H1 (cell line): ENCODE measurements around the gene PDF. TPM values are rescaled to one million over a fixed set of nuclear protein-coding genes. Genes with fewer than 3 reads are reported as not detected.

Experiments
- CHD1 ChIP-seq: IDR thresholded peaks from 2 replicates; pipeline ENCODE4 v1.6.1; 2012; ENCODE audit warnings: low read depth, low read length, improper control_type of control experiment
- GTF2F1 ChIP-seq: IDR thresholded peaks from 2 replicates; pipeline ENCODE4 v1.6.1; 2012; ENCODE audit warnings: low read depth, low read length, improper control_type of control experiment, borderline replicate concordance
- POLR2AphosphoS5 ChIP-seq: IDR thresholded peaks from 2 replicates; pipeline ENCODE4 v1.6.1; 2011; ENCODE audit warnings: low read depth, low read length
- RNF2 ChIP-seq: fragments of 200-900, 300-1000 bp; sonication (generic); IDR thresholded peaks from 2 replicates; pipeline ENCODE4 v1.7.1; 2016; ENCODE audit warnings: borderline replicate concordance, low read depth, mild to moderate bottlenecking, antibody characterized with exemption, low read length; ENCODE audit not compliant: poor library complexity, severe bottlenecking; ENCODE audit errors: missing control alignments
- SP2 ChIP-seq: IDR thresholded peaks from 2 replicates; pipeline ENCODE4 v1.6.1; 2012; ENCODE audit warnings: mild to moderate bottlenecking, low read length, inconsistent platforms
- SP4 ChIP-seq: IDR thresholded peaks from 2 replicates; pipeline ENCODE4 v1.6.1; 2012; ENCODE audit warnings: low read length, inconsistent platforms
- SUZ12 ChIP-seq: fragments of 200-600 bp; sonication (generic); IDR thresholded peaks from 2 replicates; pipeline ENCODE4 v1.6.1; 2012; ENCODE audit warnings: mild to moderate bottlenecking, inconsistent platforms, low read length, moderate library complexity, mixed read lengths
- TAF1 ChIP-seq: IDR thresholded peaks from 2 replicates; pipeline ENCODE4 v1.6.1; 2011; ENCODE audit warnings: mild to moderate bottlenecking, low read depth, low read length
- TBP ChIP-seq: IDR thresholded peaks from 2 replicates; pipeline ENCODE4 v1.6.1; 2011; ENCODE audit warnings: low read depth, low read length, improper control_type of control experiment
- polyA plus RNA-seq, 7 experiments: library from polyadenylated mRNA; depleted of rRNA in 3 of 7; stranded (reverse) in 5 of 7; unstranded in 2 of 7; fragments of >200 nt in 5 of 7; fragments of 200-250 nt in 2 of 7; gene quantifications; 1 replicate in 5 of 7; 2 replicates in 1 of 7; 4 replicates in 1 of 7; pipeline versions ENCODE4 v1.2.1 to v1.2.3, GENCODE V29; 2011 to 2013; ENCODE audit warnings: missing spikeins in 2 of 7, mixed read lengths in 2 of 7
- total RNA-seq: library from RNA; stranded (reverse); fragmentation: NEBNext Ultra II Directional; extraction: Animal tissue kit (Norgen Biotek cat#: 25700); gene quantifications from 2 replicates; pipeline ENCODE4 v1.2.1, GENCODE V29; 2021

PDF gene
- total and polyA plus RNA-seq, 2 of the 8 experiments (the other 6 are each of a cell fraction or from before 2014, with no cell fraction given) = 17.7 to 23.9 TPM

DNA sequence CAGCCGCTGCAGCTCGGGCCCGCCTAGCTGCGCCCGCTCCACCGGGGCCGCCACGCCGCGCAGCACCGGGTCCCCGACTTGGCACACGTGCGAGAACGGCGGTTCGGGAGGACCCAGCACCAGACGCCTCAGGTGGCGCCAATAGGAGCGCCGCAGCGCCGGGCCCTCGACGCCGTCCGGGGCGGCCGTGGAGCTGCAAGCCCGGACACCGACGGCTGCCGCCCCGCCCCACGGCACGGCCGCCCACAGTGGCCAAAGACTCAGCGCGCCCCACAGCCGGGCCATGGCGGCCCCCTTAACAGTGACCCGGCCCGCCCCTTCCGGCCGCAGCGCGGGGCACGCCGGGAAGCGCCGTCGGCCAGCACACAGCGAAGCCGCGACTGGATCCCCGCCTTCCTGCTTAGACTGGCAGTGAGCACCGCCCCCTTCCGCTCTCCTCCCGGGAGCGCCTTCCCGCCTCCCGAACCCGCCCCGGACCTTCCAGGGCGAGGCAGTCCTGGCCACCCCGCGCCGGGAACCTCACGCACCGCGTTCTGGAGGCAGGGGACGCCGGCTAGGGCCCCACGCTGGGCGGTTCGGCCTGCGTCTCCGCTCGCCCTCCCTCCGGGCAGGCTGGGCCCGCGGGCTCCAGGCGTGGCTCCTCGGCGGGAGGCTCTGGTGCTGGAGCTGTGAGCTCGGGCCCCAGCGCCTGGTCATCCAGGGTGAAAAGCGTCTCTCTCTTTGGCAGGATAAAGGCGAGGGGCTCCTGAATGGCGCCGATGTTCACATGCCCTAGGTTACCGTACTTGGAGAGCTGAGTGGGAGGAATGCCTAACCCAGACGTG is at the start of gene PDF (continued):
- TF ChIP-seq RNF2 (no peak), TAF1 (peak; percentile 81), POLR2AphosphoS5 (peak; percentile 87), SUZ12 (no peak), CHD1 (no peak), SP4 (no peak), TBP (peak; percentile 78), GTF2F1 (no peak), SP2 (no peak)
